ENCODE results near the gene ALG3. TPM values are rescaled to one million over a fixed set of nuclear protein-coding genes. Genes with fewer than 3 reads are reported as not detected.

The ALG3 gene
- total RNA-seq, 1 experiment from 2014 or later, result 95.1 TPM

DNA sequence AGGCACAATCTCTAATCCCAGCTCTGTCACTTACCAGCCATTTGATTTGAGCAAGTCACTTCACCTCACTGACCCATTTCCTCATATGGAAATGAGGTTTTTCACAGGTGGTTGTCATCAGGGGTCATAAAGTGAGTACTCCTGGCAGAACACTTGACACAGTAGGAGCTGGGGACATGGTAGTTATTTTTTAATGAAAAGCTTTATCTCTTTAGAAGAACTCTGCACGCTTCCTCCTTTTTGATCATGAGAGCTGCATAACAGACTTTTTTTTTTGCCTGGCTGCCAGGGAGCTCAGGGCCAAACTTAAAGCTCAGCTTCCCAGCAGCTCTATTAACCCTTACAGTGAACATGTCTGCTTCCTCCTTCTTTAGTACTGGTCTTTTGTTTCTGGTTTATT is 11.0 kb downstream of the ALG3 start:
- H3K79me2 ChIP-seq (ENCODE audit: low read depth), result no peaks in the 10 kb centered on the region
- H3K36me3 ChIP-seq (ENCODE audit: low read depth), result 0 out of 2 replicates have a peak, but pooled peaks cover 6% of the 10 kb centered on the region
- no peak overlapping the region for H3K4me3 ChIP-seq
- H2AFZ ChIP-seq, result no peak overlapping the region
- no TSS peak for BruUV-seq (replicated peaks)
- peaks cover 15% of the 10 kb centered on the region for H4K20me1 ChIP-seq (ENCODE audit: insufficient read depth)
- no peaks in the 10 kb centered on the region for H3K9me2 ChIP-seq (ENCODE audit: insufficient read depth)
- peaks cover 23% of the 10 kb centered on the region; the same call in 1 of the 2 replicates for H3F3A ChIP-seq (ENCODE audit: insufficient read depth, low read depth)
- H3K9me3 ChIP-seq (ENCODE audit: insufficient read depth, low read depth), result no peaks in the 10 kb centered on the region
- DNase-seq, result no peak
- no peak overlapping the region for H3K4me2 ChIP-seq
- no peak overlapping the region for H3K27ac ChIP-seq
- POLR2A ChIA-PET (ENCODE audit: unreplicated experiment), result interaction anchor here (0.7 kb wide), 1 partner anchor 57 kb away, joined by 6 read pairs; no protein-coding TSS in a partner anchor
- peaks cover 17% of the 10 kb centered on the region for H3K4me1 ChIP-seq (replicated peaks; ENCODE audit: insufficient read depth)
- TF ChIP-seq, protein P1, sequence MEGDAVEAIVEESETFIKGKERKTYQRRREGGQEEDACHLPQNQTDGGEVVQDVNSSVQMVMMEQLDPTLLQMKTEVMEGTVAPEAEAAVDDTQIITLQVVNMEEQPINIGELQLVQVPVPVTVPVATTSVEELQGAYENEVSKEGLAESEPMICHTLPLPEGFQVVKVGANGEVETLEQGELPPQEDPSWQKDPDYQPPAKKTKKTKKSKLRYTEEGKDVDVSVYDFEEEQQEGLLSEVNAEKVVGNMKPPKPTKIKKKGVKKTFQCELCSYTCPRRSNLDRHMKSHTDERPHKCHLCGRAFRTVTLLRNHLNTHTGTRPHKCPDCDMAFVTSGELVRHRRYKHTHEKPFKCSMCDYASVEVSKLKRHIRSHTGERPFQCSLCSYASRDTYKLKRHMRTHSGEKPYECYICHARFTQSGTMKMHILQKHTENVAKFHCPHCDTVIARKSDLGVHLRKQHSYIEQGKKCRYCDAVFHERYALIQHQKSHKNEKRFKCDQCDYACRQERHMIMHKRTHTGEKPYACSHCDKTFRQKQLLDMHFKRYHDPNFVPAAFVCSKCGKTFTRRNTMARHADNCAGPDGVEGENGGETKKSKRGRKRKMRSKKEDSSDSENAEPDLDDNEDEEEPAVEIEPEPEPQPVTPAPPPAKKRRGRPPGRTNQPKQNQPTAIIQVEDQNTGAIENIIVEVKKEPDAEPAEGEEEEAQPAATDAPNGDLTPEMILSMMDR (conservative IDR thresholded peaks at IDR 0.05), result no peak
- TF ChIP-seq EZH2 (IDR thresholded peaks at IDR 0.05; ENCODE audit: low read depth), result no peak
- 0 out of 2 replicates have a peak, but pooled peaks cover 3% of the 10 kb centered on the region for H3K27me3 ChIP-seq (ENCODE audit: insufficient read depth, low read depth)
- CTCF ChIA-PET, result interaction anchor here (0.6 kb wide), 2 partner anchors 61 to 623 kb away, joined by 3 read pairs; no protein-coding TSS in a partner anchor
- intact Hi-C loops (cut with micrococcal nuclease; ENCODE audit: unreplicated experiment), result no loop called here

DNA sequence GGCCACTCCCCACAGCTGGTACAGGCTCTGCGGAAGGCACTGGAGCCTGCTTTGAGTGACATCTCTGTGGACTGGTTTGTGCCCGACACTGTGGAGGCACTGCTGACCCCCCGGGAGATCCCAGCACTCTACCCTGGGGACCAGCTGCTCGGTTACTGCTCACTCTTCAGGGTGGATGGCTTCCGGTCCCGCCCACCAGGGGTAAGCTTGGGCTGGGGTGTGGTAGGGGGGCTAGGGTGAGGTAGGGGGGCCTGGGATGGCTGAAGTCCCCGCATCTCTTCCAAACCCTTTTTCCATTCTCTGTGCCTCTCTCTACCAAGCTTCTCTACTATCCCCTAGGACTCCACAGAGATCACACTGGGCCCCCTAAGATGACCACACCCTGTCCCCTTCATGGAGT is 11.6 kb downstream of the ALG3 start:
- CTCF ChIA-PET, result interaction anchor here (0.9 kb wide), 1 partner anchor 10 kb away, joined by 3 read pairs; no protein-coding TSS in a partner anchor
- TF ChIP-seq, protein P1 (conservative IDR thresholded peaks at IDR 0.05), result no peak
- no peak for TF ChIP-seq EZH2 (IDR thresholded peaks at IDR 0.05; ENCODE audit: low read depth)

DNA sequence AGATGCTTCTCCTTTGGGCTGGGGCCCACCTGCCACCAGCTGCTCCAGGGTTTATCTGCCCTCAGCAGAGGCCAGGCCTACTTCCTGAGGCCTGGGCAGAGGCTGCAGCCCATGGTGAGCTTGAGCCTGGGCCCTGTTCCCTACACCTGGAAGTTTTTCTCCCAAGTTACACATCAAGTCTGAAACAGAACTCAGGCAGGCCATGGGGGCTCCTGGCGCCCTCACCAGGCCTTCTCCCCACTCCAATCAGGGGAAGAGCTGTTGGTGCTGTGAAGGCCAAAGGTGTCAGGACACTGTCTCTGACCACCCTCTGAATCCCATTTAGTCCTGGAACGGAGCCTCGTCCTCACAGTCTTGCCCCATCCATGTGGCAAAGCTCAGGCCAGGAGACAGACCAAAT is 12.1 kb downstream of the ALG3 start:
- H3K9me2 ChIP-seq (ENCODE audit: insufficient read depth), result no peaks in the 10 kb centered on the region
- no peak overlapping the region for H3K4me2 ChIP-seq
- TF ChIP-seq, protein P1 (conservative IDR thresholded peaks at IDR 0.05), result no peak
- TF ChIP-seq EZH2 (IDR thresholded peaks at IDR 0.05; ENCODE audit: low read depth), result no peak
- H3K9me3 ChIP-seq (ENCODE audit: insufficient read depth, low read depth), result no peaks in the 10 kb centered on the region
- no peaks in the 10 kb centered on the region for H3K36me3 ChIP-seq (ENCODE audit: low read depth)
- peaks cover 21% of the 10 kb centered on the region; the same call in 1 of the 2 replicates for H3F3A ChIP-seq (ENCODE audit: insufficient read depth, low read depth)
- no peak for DNase-seq
- H4K20me1 ChIP-seq (ENCODE audit: insufficient read depth), result peaks cover 8% of the 10 kb centered on the region
- H2AFZ ChIP-seq, result no peak overlapping the region
- peaks cover 9% of the 10 kb centered on the region for H3K4me1 ChIP-seq (replicated peaks; ENCODE audit: insufficient read depth)
- intact Hi-C loops (cut with micrococcal nuclease; ENCODE audit: unreplicated experiment), result no loop called here
- no peak overlapping the region for H3K4me3 ChIP-seq
- no peak overlapping the region for H3K27ac ChIP-seq
- POLR2A ChIA-PET (ENCODE audit: unreplicated experiment), result interaction anchor here (0.6 to 0.7 kb wide), 2 partner anchors 37 to 341 kb away, joined by 4 to 18 read pairs; no protein-coding TSS in a partner anchor
- H3K79me2 ChIP-seq (ENCODE audit: low read depth), result no peaks in the 10 kb centered on the region
- CTCF ChIA-PET, result interaction anchor here (0.9 kb wide), 1 partner anchor 9 kb away, joined by 3 read pairs; no protein-coding TSS in a partner anchor
- BruUV-seq (replicated peaks), result no TSS peak
- peaks cover 15% of the 10 kb centered on the region for H3K27me3 ChIP-seq (ENCODE audit: insufficient read depth, low read depth)

More for the DNA sequence above, 11.6 kb downstream of the ALG3 start:
- Histone ChIP-seq H3K36me3 (ENCODE audit: low read depth) (0 out of 2 replicates have a peak, but pooled peaks cover under 1% of the 10 kb centered on the region), H3K9me3 (ENCODE audit: insufficient read depth, low read depth) (no peaks in the 10 kb centered on the region), H3F3A (ENCODE audit: insufficient read depth, low read depth) (peaks cover 17% of the 10 kb centered on the region; the same call in 1 of the 2 replicates), H3K9me2 (ENCODE audit: insufficient read depth) (no peaks in the 10 kb centered on the region), H4K20me1 (ENCODE audit: insufficient read depth) (peaks cover 10% of the 10 kb centered on the region), H3K4me2 (no peak overlapping the region), H3K4me1 (replicated peaks; ENCODE audit: insufficient read depth) (peaks cover 12% of the 10 kb centered on the region), H3K4me3 (no peak overlapping the region), H2AFZ (no peak overlapping the region), H3K27ac (no peak overlapping the region), H3K27me3 (ENCODE audit: insufficient read depth, low read depth) (peaks cover 9% of the 10 kb centered on the region; the same call in 1 of the 2 replicates), H3K79me2 (ENCODE audit: low read depth) (no peaks in the 10 kb centered on the region)
- intact Hi-C loops (cut with micrococcal nuclease; ENCODE audit: unreplicated experiment), result no loop called here
- BruUV-seq (replicated peaks), result no TSS peak
- POLR2A ChIA-PET (ENCODE audit: unreplicated experiment), result interaction anchor here (0.6 to 0.7 kb wide), 2 partner anchors 38 to 342 kb away, joined by 4 to 18 read pairs; no protein-coding TSS in a partner anchor
- DNase-seq, result no peak
